DND-41 (cell line): ENCODE data around the gene RNF32.

Experiments used
- CTCF ChIP-seq: IDR thresholded peaks from 2 replicates; pipeline ENCODE4 v1.5.1; 2012; ENCODE audit warnings: borderline replicate concordance, low read length, moderate library complexity, mild to moderate bottlenecking; ENCODE audit not compliant: poor library complexity, severe bottlenecking; ENCODE audit errors: extremely low read depth
- EZH2 ChIP-seq: IDR thresholded peaks from 3 replicates; pipeline ENCODE4 v1.6.1; 2012; ENCODE audit warnings: borderline replicate concordance, low read depth, mild to moderate bottlenecking, moderate library complexity, low read length, inconsistent platforms; ENCODE audit not compliant: severe bottlenecking

DNA sequence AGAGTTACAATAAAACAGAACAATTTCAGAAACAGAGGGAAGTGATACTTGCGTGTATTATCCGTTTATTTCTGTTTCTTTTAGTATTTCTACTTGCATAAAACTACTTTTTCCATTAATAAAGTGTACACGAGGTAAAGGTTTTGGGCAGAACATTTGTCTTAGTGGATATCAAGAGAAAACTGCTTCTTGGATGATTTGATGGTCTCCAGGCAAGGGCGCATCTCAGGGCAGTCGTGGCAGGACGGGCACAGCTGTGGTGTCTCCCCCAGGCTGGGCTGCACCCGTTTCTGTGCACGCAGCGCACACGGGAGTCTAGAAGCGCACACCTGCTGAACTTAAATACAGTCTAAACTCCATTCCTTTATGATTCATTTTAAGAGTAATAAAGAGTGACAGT lies 23.4 kb upstream of the RNF32 start:
- no peak for TF ChIP-seq EZH2
- TF ChIP-seq CTCF, result no peak
